Right kidney (tissue), 1 donor: ENCODE results near the gene WNT9A.
A peak's percentile ranks its signal among the peaks of the same experiment; 100 is the strongest.

Experiments
- DNase-seq: peaks from one replicate; pipeline ENCODE4 v3.0.0-alpha.2; 2016

Gene WNT9A

GRCh38 chr1:227897704-227898438 is 49.9 kb downstream of the WNT9A start:
- DNase-seq = peak; percentile 1

GRCh38 chr1:227896710-227897655 is 50.7 kb downstream of the WNT9A start:
- DNase-seq = no peak

- peak; percentile 22 for DNase-seq
Measured at GRCh38 chr1:227895828-227896685, 51.7 kb downstream of the WNT9A start.

GRCh38 chr1:227894831-227895451 is 52.8 kb downstream of the WNT9A start:
- DNase-seq = no peak

GRCh38 chr1:227893949-227894721 is 53.6 kb downstream of the WNT9A start:
- peak; percentile 1 for DNase-seq

GRCh38 chr1:227893300-227893948 is 54.3 kb downstream of the WNT9A start:
- peak; percentile 3 for DNase-seq

- DNase-seq = no peak
Measured at GRCh38 chr1:227892489-227893299, 55.0 kb downstream of the WNT9A start.

GRCh38 chr1:227891955-227892488 is 55.7 kb downstream of the WNT9A start:
- no peak for DNase-seq

GRCh38 chr1:227891223-227891954 is 56.3 kb downstream of the WNT9A start:
- DNase-seq = no peak

GRCh38 chr1:227890451-227891222 is 57.1 kb downstream of the WNT9A start:
- DNase-seq = no peak

- DNase-seq = no peak
Measured at GRCh38 chr1:227889863-227890405, 57.8 kb downstream of the WNT9A start.

GRCh38 chr1:227889047-227889862 is 58.5 kb downstream of the WNT9A start:
- no peak for DNase-seq

GRCh38 chr1:227888404-227889046 is 59.2 kb downstream of the WNT9A start:
- no peak for DNase-seq

- DNase-seq = peak; percentile 71
Measured at GRCh38 chr1:227887697-227888403, 59.9 kb downstream of the WNT9A start.

GRCh38 chr1:227886993-227887696 is 60.6 kb downstream of the WNT9A start:
- peak; percentile 67 for DNase-seq
